CD4-positive, alpha-beta T cell (primary cell): ENCODE data around the gene NTRK1. TPM values are rescaled to one million over a fixed set of nuclear protein-coding genes. Genes with fewer than 3 reads are reported as not detected.

ENCODE experiments used
- ATAC-seq: fragments of 200-7000 bp; cut with Tn5 transposase; one replicate; pipeline ENCODE4 v1.10.0; 2022; ENCODE audit warnings: mild to moderate bottlenecking; ENCODE audit not compliant: poor library complexity
- CTCF ChIA-PET: fragments of 350-600 bp; sonication (Branson Sonifier 250); formaldehyde crosslinking; loops from one replicate; lab custom pipeline; 2021; ENCODE audit warnings: antibody characterized with exemption, inconsistent platforms; lab: Charles Lee
- POLR2A ChIA-PET: fragments of 350-600 bp; sonication (Branson Sonifier 250); formaldehyde crosslinking; loops from one replicate; lab custom pipeline; 2021; ENCODE audit warnings: antibody characterized with exemption, inconsistent platforms; lab: Charles Lee
- DNase-seq, 14 experiments: peaks; one replicate each; pipeline ENCODE4 v3.0.0-alpha.2; 2013 to 2020; ENCODE audit warnings: mixed read lengths in 2 of 14
- H3K27ac ChIP-seq, 2 donors: one replicate each; pipeline versions ENCODE4 v1.5.1 to v1.7.0; 2013; ENCODE audit warnings: low read length in 2 of 2, low read depth in 1 of 2, mild to moderate bottlenecking in 1 of 2
- H3K27me3 ChIP-seq, 2 experiments: 1 replicate in 1 of 2; 2 replicates in 1 of 2; pipeline versions ENCODE4 v1.6.1 to v1.7.0; 2013; ENCODE audit warnings: low read length in 2 of 2, control low read depth in 1 of 2, mild to moderate bottlenecking in 1 of 2, moderate library complexity in 1 of 2; ENCODE audit not compliant: insufficient read depth in 2 of 2, control insufficient read depth in 1 of 2
- H3K36me3 ChIP-seq: one replicate; pipeline ENCODE4 v1.6.1; 2013; ENCODE audit warnings: low read length, control low read depth; ENCODE audit not compliant: insufficient read depth
- H3K4me1 ChIP-seq: one replicate; pipeline ENCODE4 v1.6.1; 2013; ENCODE audit warnings: low read length, control low read depth; ENCODE audit not compliant: insufficient read depth
- H3K4me3 ChIP-seq: one replicate; pipeline ENCODE4 v1.5.1; 2013; ENCODE audit warnings: mild to moderate bottlenecking, low read length, moderate library complexity
- H3K9me3 ChIP-seq, 2 experiments: 1 replicate in 1 of 2; 2 replicates in 1 of 2; pipeline versions ENCODE4 v1.6.1 to v1.7.0; 2013; ENCODE audit warnings: low read length in 2 of 2, mild to moderate bottlenecking in 2 of 2, control low read depth in 1 of 2, moderate library complexity in 1 of 2; ENCODE audit not compliant: control insufficient read depth in 1 of 2, insufficient read depth in 1 of 2
- H3K27ac Mint-ChIP-seq: one replicate; pipeline ENCODE4 v1.8.0; 2020; ENCODE audit warnings: mixed read lengths
- H3K27me3 Mint-ChIP-seq: one replicate; pipeline ENCODE4 v1.8.0; 2021; ENCODE audit warnings: mixed read lengths
- H3K36me3 Mint-ChIP-seq: one replicate; pipeline ENCODE4 v1.8.0; 2021; ENCODE audit warnings: low read depth, mixed read lengths
- H3K4me1 Mint-ChIP-seq: one replicate; pipeline ENCODE4 v1.8.0; 2021; ENCODE audit warnings: low read depth, mixed read lengths
- H3K4me3 Mint-ChIP-seq: one replicate; pipeline ENCODE4 v1.8.0; 2020; ENCODE audit warnings: mild to moderate bottlenecking, mixed read lengths
- H3K9me3 Mint-ChIP-seq: one replicate; pipeline ENCODE4 v1.8.0; 2020; ENCODE audit warnings: mixed read lengths
- intact Hi-C, 2 experiments: fragments of 100-400 bp; cut with DNase I in 1 of 2; cut with micrococcal nuclease in 1 of 2; formaldehyde crosslinking; loops; one replicate each; pipeline versions ENCODE4 v1.15.1 to v1.9.0; 2023 to 2025; cut with DNase I, micrococcal nuclease
- total RNA-seq, 174 experiments: library from RNA in 2 of 174; stranded (reverse) in 2 of 174; gene quantifications; one replicate each; pipeline ENCODE4 v1.2.3 and lab custom pipeline; 2021 to 2026
- TF ChIP-seq, protein P1 (sequence below): fragments of 200-600 bp; IDR thresholded peaks from one replicate; pipeline ENCODE4 v1.8.0; 2022; ENCODE audit warnings: antibody characterized with exemption, mild to moderate bottlenecking

NTRK1 gene
- total RNA-seq, 2 experiments from 2014 or later, result 0.42 to 0.52 TPM

DNA sequence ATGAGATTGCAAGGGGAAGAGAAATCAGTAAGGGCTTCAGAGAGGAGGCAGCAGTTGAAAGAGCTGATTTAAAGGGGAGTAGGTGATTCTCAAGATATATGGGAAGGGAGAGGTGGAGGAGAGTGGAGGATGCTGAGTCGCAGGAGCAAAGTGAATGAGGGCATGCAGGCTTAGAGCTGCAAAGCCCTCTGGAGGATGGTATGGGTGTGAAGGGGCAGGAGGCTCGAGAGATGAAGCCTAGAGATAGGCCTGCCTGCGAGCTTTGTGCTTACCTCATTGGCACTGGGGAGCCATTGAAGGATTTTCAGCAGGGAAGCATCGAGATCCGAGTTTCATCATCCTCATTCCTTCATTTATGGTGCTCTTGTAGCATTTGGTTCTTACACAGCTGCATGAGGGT lies 28.2 kb upstream of the NTRK1 start:
- Mint-ChIP-seq H3K9me3 (no peaks in the 10 kb centered on the region), H3K4me3 (no peak overlapping the region), H3K36me3 (no peaks in the 10 kb centered on the region), H3K27ac (no peak overlapping the region), H3K27me3 (peaks cover 19% of the 10 kb centered on the region), H3K4me1 (peaks cover 14% of the 10 kb centered on the region)
- CTCF ChIA-PET, result interaction anchor here (1.2 to 3.4 kb wide), 2 partner anchors 18 to 27 kb away, joined by 3 to 11 read pairs; partner anchors contain the start of genes INSRR and NTRK1
- Histone ChIP-seq H3K4me3 (no peak overlapping the region), H3K9me3 (no peaks in the 10 kb centered on the region), H3K27me3 (no peaks in the 10 kb centered on the region), H3K27ac (no peak overlapping the region), H3K36me3 (no peaks in the 10 kb centered on the region), H3K4me1 (peaks cover 19% of the 10 kb centered on the region)
- no peak for ATAC-seq
- DNase-seq, result no peak
- TF ChIP-seq, protein P1, sequence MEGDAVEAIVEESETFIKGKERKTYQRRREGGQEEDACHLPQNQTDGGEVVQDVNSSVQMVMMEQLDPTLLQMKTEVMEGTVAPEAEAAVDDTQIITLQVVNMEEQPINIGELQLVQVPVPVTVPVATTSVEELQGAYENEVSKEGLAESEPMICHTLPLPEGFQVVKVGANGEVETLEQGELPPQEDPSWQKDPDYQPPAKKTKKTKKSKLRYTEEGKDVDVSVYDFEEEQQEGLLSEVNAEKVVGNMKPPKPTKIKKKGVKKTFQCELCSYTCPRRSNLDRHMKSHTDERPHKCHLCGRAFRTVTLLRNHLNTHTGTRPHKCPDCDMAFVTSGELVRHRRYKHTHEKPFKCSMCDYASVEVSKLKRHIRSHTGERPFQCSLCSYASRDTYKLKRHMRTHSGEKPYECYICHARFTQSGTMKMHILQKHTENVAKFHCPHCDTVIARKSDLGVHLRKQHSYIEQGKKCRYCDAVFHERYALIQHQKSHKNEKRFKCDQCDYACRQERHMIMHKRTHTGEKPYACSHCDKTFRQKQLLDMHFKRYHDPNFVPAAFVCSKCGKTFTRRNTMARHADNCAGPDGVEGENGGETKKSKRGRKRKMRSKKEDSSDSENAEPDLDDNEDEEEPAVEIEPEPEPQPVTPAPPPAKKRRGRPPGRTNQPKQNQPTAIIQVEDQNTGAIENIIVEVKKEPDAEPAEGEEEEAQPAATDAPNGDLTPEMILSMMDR, result no peak
- POLR2A ChIA-PET, result no interaction called here
- intact Hi-C loops, result loop anchor here in 1 of 2 experiments (10.0 kb wide), 1 partner anchor 322 kb away; no protein-coding TSS in a partner anchor

DNA sequence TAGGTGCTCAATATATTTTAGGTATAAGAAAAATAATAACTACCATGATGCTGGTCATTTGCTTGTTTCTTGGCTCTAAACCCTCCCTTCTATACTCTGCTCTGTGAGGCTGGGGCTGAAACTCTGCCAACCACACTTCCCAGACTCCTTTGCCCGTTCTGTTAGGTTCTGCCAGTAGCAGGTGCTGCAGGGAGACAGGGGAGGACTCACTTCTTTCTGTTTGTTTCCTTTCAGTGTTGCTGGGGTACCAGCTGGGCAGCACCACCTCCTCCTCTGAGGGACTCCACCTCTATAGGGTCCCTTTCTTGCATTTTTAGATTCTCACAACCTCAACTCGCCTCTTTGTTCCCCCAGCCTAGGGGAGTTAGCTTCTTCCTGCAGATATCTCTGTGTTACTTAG lies 27.1 kb upstream of the NTRK1 start:
- no peaks in the 10 kb centered on the region for H3K36me3 Mint-ChIP-seq
- H3K27me3 Mint-ChIP-seq, result peaks cover 22% of the 10 kb centered on the region
- DNase-seq (peak in 3 of 14 experiments; percentile 32 to 47 (median 43)), ATAC-seq (peak; percentile 73)
- CTCF ChIA-PET, result interaction anchor here (3.4 kb wide), 1 partner anchor 26 kb away, joined by 11 read pairs; the partner anchor contains the start of genes INSRR and NTRK1
- H3K4me1 Mint-ChIP-seq, result peaks cover 14% of the 10 kb centered on the region
- TF ChIP-seq, protein P1, result no peak
- intact Hi-C loops, result loop anchor here in 1 of 2 experiments (10.0 kb wide), 1 partner anchor 321 kb away; no protein-coding TSS in a partner anchor
- H3K4me3 Mint-ChIP-seq, result no peak overlapping the region
- H3K27me3 ChIP-seq, result no peaks in the 10 kb centered on the region
- no peak overlapping the region for H3K27ac Mint-ChIP-seq
- H3K9me3 ChIP-seq, result no peaks in the 10 kb centered on the region
- no peaks in the 10 kb centered on the region for H3K36me3 ChIP-seq
- H3K9me3 Mint-ChIP-seq, result no peaks in the 10 kb centered on the region
- H3K27ac ChIP-seq, result no peak overlapping the region
- H3K4me1 ChIP-seq, result peaks cover 21% of the 10 kb centered on the region
- POLR2A ChIA-PET, result no interaction called here
- H3K4me3 ChIP-seq, result no peak overlapping the region

DNA sequence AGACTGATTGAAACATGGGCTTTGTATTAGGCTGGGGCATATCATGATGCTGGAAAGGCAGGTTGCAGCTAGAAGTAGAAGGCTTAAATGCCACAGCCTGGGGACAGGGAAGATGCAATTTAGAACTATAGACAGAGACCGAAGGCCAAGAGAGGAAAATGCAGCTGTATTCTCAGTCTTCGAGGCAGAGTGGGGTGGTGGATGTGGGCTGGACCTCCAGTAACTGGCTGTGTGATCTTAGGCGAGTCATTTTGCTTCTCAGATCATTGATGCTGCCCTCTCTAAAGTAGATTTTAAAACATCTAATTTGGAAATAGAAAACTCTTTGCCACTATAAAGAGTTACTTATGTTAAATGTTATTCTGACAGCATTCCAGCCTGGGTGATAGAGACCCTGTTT lies 26.3 kb upstream of the NTRK1 start:
- Histone ChIP-seq H3K4me3 (no peak overlapping the region), H3K36me3 (no peaks in the 10 kb centered on the region), H3K9me3 (no peaks in the 10 kb centered on the region), H3K4me1 (peaks cover 27% of the 10 kb centered on the region), H3K27ac (no peak overlapping the region), H3K27me3 (peaks cover 0 to under 1% of the 10 kb centered on the region in 2 experiments)
- TF ChIP-seq, protein P1, result no peak
- no peak for ATAC-seq
- DNase-seq, result no peak
- Mint-ChIP-seq H3K27ac (no peak overlapping the region), H3K9me3 (no peaks in the 10 kb centered on the region), H3K4me1 (peaks cover 14% of the 10 kb centered on the region), H3K27me3 (peaks cover 28% of the 10 kb centered on the region), H3K36me3 (no peaks in the 10 kb centered on the region), H3K4me3 (no peak overlapping the region)
- POLR2A ChIA-PET, result no interaction called here
- intact Hi-C loops, result loop anchor here in 1 of 2 experiments (10.0 kb wide), 1 partner anchor 320 kb away; no protein-coding TSS in a partner anchor
- CTCF ChIA-PET, result interaction anchor here (0.6 to 3.4 kb wide), 2 partner anchors 25 to 1568 kb away, joined by 3 to 11 read pairs; partner anchors contain the start of genes INSRR and NTRK1
